Esophagus squamous epithelium (tissue), 5 donors: ENCODE measurements around the gene TRMU. TPM values are rescaled to one million over a fixed set of nuclear protein-coding genes. Genes with fewer than 3 reads are reported as not detected.

Source experiments
- DNase-seq: peaks from one replicate; lab custom pipeline; 2025; lab: John Stamatoyannopoulos, UW
- H3K27ac ChIP-seq, 4 donors: fragments of 200-600 bp; sonication (generic); one replicate each; pipeline ENCODE4 v1.5.1; 2016 to 2019; ENCODE audit warnings: mild to moderate bottlenecking in 1 of 4
- H3K27me3 ChIP-seq, 4 donors: fragments of 200-600 bp; sonication (generic); 1 replicate in 3 of 4; 2 replicates in 1 of 4; pipeline versions ENCODE4 v1.5.1 to v1.6.0; 2017 to 2021; ENCODE audit warnings: antibody characterized with exemption in 1 of 4
- H3K36me3 ChIP-seq, 3 donors: fragments of 200-600 bp; sonication (generic); one replicate each; pipeline ENCODE4 v1.5.1; 2016 to 2019
- H3K4me1 ChIP-seq, 3 donors: fragments of 200-600 bp; sonication (generic); one replicate each; pipeline ENCODE4 v1.5.1; 2017 to 2019
- H3K4me3 ChIP-seq, 4 donors: fragments of 200-600 bp; sonication (generic); 1 replicate in 3 of 4; 2 replicates in 1 of 4; pipeline ENCODE4 v1.5.1; 2016 to 2019; ENCODE audit warnings: mild to moderate bottlenecking in 2 of 4, moderate library complexity in 1 of 4
- H3K9me3 ChIP-seq, 3 donors: fragments of 200-600 bp; sonication (generic); one replicate each; pipeline ENCODE4 v1.5.1; 2016 to 2019
- CTCF ChIP-seq, 6 experiments: fragments of 450-650 bp in 4 of 6; fragments of 200-600 bp in 2 of 6; sonication (generic) in 2 of 6; IDR thresholded peaks; one replicate each; pipeline ENCODE4 v1.5.1; 2016 to 2019; ENCODE audit warnings: antibody characterized with exemption in 6 of 6, mild to moderate bottlenecking in 4 of 6, moderate library complexity in 4 of 6
- POLR2A ChIP-seq, 4 donors: fragments of 450-650 bp; IDR thresholded peaks; one replicate each; pipeline ENCODE4 v1.6.1; 2017; ENCODE audit warnings: antibody characterized with exemption in 4 of 4, mild to moderate bottlenecking in 4 of 4, moderate library complexity in 3 of 4
- WGBS, 2 donors: methylation state at CpG; one replicate each; pipeline ENCODE4 v1.1.5; 2018; 5-methylcytosine and 5-hydroxymethylcytosine counted together
- intact Hi-C: fragments of 100-400 bp; cut with DNase I; formaldehyde crosslinking; loops from one replicate; pipeline ENCODE4 v1.15.0; 2022
- total RNA-seq, 4 donors: library from RNA; depleted of rRNA; stranded (reverse); fragments of >200 nt; gene quantifications; one replicate each; pipeline ENCODE4 v1.1.0, GENCODE V29; 2016
- donor health status: DM: yes; HTN: yes; CAD: no.

Gene TRMU
- total RNA-seq, 4 donors from 2014 or later: 17.7 to 43.1 (median 32.5) TPM

- Histone ChIP-seq H3K9me3 (no peaks in the 10 kb centered on the region), H3K4me1 (peaks cover 7 to 44% (median 12%) of the 10 kb centered on the region in 3 donors), H3K4me3 (no peak overlapping the region), H3K27ac (peak overlapping the region in 1 of 4 donors; percentile 55), H3K36me3 (peaks cover 7 to 49% (median 16%) of the 10 kb centered on the region in 3 donors), H3K27me3 (peaks cover 0 to 32% (median 0%) of the 10 kb centered on the region in 4 donors)
- intact Hi-C loops: loop anchor here (5.0 kb wide), 1 partner anchor 173 kb away; no protein-coding TSS in a partner anchor
- 82 to 88% methylated on average over 8 of the region's 31 CpGs for WGBS, 2 donors
- TF ChIP-seq POLR2A (IDR thresholded peaks at IDR 0.05) (no peak), CTCF (IDR thresholded peaks at IDR 0.05) (no peak)
- DNase-seq: no peak
Observed at GRCh38 chr22:46368871-46369715, 33.6 kb downstream of the TRMU start.

- peaks cover 0 to 40% (median 9%) of the 10 kb centered on the region in 3 donors for H3K36me3 ChIP-seq
- WGBS, 2 donors: 77 to 96% methylated on average over 4 to 19 of the region's 25 CpGs
- TF ChIP-seq CTCF (IDR thresholded peaks at IDR 0.05) (no peak), POLR2A (IDR thresholded peaks at IDR 0.05) (no peak)
Observed at GRCh38 chr22:46369716-46370583, 34.4 kb downstream of the TRMU start.

DNA sequence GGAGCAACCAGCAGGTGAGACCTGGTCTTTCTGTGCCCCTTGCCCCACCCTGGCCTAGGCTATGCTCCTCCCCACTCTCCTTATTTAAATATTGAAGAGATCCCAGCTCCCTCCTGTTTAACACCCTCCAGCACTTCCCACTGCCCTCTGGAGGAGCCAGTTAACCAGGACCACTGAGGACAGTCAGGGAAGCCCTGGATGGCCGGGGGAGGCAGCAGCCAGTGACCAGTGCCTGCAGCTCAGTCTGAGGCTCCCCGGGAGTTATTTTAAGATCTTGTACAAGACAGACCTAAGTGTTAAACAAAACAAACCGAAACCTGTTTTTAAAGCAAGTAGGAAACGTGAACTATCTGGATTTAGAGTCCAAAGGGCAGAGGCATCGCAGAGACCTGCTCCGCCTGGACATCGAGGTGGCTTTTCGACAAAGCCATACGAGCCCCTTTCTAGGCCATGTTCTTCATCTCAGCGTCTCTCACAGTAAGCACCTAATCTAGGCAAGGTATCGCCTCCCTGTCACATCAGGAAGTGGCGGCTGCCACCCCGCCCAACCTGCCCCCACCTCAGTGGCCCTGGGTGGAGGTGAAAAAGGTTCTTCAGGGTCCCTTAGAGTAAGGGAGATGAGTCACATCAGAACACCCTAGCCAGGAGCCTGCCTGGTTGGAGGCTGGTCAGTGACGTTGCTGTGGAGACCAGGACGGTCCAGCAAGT lies 35.2 kb downstream of the TRMU start:
- H3K27me3 ChIP-seq: peaks cover 0 to 22% (median 0%) of the 10 kb centered on the region in 4 donors
- no peak for DNase-seq
- peaks cover 0 to 3% (median 0%) of the 10 kb centered on the region in 3 donors for H3K9me3 ChIP-seq
- peaks cover 0 to 34% (median 4%) of the 10 kb centered on the region in 3 donors for H3K36me3 ChIP-seq
- intact Hi-C loops: no loop called here
- 65 to 78% methylated on average over 9 to 11 of the region's 15 CpGs for WGBS, 2 donors
- no peak overlapping the region for H3K4me3 ChIP-seq
- no peak for TF ChIP-seq POLR2A (IDR thresholded peaks at IDR 0.05)
- no peak for TF ChIP-seq CTCF (IDR thresholded peaks at IDR 0.05)
- H3K4me1 ChIP-seq: peaks cover 15 to 58% (median 21%) of the 10 kb centered on the region in 3 donors
- peak overlapping the region in 2 of 4 donors; percentile 57 to 74 for H3K27ac ChIP-seq

More at GRCh38 chr22:46369716-46370583, 34.4 kb downstream of the TRMU start:
- Histone ChIP-seq H3K9me3 (no peaks in the 10 kb centered on the region), H3K4me1 (peaks cover 14 to 53% (median 20%) of the 10 kb centered on the region in 3 donors), H3K27me3 (peaks cover 0 to 28% (median 0%) of the 10 kb centered on the region in 4 donors), H3K4me3 (no peak overlapping the region), H3K27ac (peak overlapping the region in 3 of 4 donors; percentile 33 to 74 (median 55))
- DNase-seq: no peak
- intact Hi-C loops: loop anchor here (5.0 kb wide), 1 partner anchor 172 kb away; no protein-coding TSS in a partner anchor

DNA sequence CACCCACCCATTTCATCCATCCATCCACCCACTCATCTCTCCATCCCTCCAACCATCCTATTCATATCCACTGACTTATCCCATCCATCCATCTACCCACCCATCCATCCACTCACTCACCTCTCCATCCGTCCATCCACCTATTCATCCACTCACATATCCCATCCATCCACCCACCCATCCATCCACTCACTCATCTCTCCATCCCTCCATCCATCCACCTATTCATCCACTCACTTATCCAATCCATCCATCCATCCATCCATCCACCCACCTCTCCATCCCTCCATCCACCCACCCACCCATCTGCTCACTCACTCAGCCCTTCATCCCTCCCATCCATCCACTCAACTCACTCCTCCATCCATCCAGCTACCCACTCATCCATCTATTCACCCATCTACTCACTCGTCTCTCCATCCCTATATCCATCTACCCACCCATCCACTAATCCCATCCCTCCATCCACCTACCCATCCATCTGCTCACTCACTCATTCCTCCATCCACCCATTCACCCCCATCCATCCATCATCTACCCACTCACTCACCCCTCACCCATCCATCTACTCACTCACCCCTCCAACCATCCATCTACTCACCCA lies 36.2 kb downstream of the TRMU start:
- Histone ChIP-seq H3K27me3 (peaks cover 0 to 17% (median 0%) of the 10 kb centered on the region in 4 donors), H3K4me1 (peaks cover 15 to 66% (median 23%) of the 10 kb centered on the region in 3 donors), H3K4me3 (no peak overlapping the region), H3K36me3 (peaks cover 0 to 36% (median 3%) of the 10 kb centered on the region in 3 donors), H3K27ac (peak overlapping the region in 2 of 4 donors; percentile 57 to 74), H3K9me3 (peaks cover 0 to 10% (median 7%) of the 10 kb centered on the region in 3 donors)
- no peak for TF ChIP-seq CTCF (IDR thresholded peaks at IDR 0.05)
- no peak for TF ChIP-seq POLR2A (IDR thresholded peaks at IDR 0.05)
- no peak for DNase-seq
- WGBS, 2 donors: 88 to 89% methylated on average over 2 of the region's 2 CpGs
- intact Hi-C loops: no loop called here
